NK-92 treated with Interleukin-12 subunit alpha and Interleukin-12 subunit beta, amount 100 ng/mL, for 24 hours (cell line): ENCODE results near the gene NAP1L4.

Experiments used
- DNase-seq: peaks from one replicate; lab custom pipeline; 2025; lab: John Stamatoyannopoulos, UW

The NAP1L4 gene

DNA sequence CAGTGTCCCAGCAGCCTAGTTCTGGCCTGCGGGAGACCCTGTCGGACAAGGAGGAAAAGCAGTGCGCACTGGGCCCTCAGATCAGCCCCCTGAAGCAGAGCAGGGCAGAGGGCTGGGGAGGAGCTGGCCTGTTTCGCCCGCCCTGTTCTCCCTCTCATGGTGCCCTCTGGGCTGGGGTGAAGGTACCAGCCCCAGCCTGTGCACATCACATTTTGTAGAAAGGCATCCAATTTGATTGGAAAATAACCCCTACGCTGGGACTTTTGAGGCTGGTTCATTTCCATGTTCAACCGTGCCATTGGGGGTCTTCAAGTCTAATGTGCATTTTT lies 832 bp upstream of the NAP1L4 start:
- no peak for DNase-seq

DNA sequence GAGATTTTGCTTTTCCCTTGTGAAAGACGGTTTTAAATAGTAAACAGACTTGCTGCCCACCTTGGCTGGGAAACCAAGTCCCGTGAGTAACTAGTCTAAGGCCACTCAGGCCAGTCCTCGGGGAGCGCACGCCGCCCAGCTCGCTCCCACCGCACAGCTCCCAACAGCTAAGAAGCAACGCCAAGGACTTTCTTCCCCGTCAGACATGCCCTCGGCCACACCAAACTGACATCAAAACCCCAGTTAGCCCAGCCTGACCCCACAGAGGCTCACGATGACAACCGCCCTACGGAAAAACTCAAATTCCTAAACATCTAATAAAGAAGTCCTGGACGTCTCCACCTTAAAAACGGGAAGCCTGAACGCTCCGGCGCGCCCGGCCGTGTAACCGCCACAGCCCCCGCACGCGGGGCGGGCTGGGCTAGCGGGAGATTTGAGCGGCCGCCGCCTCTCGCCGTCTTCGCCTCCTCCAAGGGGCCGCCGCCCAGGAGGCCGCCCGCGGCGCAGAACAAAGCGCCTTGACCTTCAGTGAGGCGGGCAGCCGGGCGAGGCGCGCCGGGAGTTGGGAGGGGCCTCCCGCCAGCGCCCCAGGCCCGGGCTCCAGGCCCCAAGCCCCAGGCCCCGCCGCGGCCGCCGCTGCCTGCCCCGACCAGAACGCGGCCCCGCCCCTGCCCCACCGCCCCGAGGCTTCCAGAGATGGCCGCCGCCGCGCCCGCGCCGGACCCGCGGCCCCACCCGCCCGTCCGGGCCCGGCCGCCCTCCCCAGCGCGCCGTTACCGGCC lies 486 bp downstream of the NAP1L4 start:
- no peak for DNase-seq

DNA sequence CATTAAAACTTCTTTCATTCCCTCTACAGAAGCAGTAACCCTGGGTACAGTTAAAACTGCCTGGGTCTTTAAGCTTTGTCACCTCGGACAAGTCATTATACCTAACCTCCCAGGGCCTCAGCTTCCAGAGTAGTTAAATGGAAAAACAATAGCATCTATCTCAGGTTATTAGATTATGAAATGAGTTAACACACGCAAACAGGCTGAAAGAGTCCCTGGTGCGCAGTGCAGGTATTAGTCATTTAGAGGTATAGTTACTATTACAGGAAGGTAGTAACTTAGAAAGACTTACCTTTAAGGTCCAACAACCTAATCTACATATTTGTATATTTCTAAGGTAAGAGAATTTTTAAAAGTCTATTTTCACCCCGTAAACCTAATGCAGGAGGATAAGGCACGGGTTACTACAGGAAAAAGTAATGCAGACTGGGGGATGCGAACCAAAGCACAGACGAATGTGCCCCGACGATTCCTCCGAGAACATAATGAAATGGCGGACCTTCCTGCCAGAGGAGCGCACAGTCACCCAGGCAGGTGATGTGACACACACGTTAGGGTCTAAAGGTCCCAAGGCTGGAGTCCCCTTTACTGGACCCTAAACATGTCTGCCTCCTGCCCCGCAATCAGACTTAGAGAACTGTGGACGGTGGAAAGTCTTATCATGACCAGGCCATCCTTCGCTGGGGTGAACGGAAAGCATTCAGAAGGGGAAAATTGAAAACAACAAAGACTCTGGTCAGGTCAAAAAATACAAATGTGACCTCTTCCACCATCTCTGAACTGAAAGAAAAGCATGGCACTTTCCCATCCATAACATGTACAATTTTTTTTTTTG lies 1.3 kb downstream of the NAP1L4 start:
- DNase-seq: no peak

DNA sequence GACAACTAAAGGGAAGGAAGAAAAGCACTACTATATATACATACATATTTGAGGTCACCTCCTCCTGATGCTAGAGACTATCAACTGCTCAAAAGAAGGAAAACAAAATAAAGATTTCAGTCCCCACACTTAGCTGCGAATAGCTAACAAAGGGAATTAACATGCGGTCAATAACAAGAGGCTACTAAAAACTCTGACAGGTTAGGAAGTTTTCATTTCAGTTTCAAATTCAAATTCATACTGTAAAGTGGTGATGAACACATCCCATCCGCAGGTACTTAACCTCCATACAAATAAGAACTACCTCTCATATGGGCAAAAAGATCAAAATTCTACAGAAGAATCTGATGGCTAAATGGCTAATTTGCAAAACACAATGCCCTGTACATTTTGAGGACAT lies 2.6 kb downstream of the NAP1L4 start:
- no peak for DNase-seq

GRCh38 chr11:2989006-2989405 lies 3.1 kb downstream of the NAP1L4 start:
- DNase-seq: no peak

DNA sequence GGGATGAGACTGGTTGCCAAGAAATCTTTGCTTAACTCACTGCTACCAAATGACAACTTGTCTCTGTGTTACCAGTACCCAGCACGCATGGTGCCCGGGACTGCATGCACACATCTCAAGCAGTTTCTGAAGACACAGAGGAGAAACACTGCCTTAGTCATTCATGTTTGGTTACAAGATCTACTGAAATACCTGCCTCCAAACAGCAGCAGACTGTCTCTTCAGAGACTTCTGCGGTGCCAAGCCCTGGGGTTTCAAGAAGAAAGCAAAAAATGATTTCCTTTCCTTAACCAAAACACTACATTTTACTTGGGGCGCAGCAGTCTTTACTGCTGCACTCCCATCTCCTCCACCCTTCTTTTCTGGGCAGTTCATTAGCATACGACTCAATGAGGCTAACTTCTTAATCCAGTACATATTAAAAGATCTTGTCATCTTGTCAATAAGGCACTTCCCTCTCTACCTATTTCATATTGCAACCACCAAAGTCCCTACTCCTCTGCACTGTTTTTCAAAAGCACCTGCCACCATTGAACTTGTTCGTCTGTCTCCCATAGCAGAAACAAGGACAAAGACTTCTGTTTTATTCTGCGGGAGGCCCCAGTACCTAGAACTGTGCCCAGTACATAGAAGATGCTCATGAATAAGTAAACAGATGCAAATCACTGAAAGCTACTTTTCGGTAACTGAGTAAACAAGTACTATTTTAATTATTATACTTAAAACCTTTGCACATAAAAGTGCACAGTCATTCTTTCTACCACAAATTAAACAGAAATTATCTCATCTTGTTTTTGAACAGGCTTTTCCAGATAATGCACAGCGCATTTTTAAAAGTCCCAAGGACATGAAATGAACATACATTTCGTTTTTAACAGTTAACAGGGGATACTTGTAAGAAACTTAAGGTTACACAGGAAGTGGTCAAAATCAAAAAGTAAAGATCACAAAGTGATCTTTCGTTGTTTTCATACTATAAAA lies 4.0 kb downstream of the NAP1L4 start:
- no peak for DNase-seq

DNA sequence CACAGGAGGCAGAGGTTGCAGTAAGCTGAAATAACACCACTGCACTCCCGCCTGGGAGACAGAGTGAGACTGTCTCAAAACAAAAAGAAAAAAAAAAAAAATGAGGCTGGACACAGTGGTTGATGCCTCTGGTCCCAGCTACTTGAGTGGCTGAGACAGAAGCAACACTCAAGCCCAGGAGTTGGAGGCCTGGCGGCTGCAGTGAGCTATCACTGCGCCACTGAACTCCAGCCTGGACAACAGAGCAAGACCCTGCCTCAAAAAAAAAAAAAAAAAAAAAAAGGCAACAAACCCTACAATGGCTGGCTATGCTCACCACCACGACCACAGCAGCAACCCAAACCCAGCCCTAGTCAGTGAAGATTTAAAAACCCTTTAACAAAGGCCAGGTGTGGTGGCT lies 8.2 kb downstream of the NAP1L4 start:
- no peak for DNase-seq

DNA sequence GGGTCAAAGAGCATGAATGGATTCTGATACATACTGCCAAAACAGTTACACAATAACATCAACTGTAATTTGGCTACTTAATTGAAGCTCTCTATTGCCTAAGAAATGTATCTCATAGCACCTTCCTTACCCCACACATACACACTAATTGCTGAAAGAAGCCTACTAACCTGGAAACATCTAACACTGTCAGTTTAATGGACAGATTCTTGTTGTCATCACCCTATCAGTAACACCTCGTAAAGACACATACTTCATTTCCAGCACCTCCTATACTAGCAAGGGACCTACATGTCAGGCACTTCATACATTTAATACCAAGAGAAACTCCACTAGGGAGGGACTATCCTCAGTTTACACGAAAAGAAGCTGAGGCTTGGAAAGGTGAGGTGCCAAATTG lies 9.9 kb downstream of the NAP1L4 start:
- no peak for DNase-seq

DNA sequence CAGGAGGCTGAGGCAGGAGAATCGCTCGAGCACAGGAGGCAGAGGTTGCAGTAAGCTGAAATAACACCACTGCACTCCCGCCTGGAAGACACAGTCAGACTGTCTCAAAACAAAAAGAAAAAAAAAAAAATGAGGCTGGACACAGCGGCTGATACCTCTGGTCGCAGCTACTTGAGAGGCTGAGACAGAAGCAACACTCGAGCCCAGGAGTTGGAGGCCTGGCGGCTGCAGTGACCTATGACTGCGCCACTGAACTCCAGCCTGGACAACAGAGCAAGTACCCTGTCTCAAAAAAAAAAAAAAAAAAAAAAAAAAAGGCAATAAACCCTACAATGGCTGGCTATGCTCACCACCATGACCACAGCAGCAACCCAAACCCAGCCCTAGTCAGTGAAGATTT lies 11.0 kb downstream of the NAP1L4 start:
- no peak for DNase-seq

DNA sequence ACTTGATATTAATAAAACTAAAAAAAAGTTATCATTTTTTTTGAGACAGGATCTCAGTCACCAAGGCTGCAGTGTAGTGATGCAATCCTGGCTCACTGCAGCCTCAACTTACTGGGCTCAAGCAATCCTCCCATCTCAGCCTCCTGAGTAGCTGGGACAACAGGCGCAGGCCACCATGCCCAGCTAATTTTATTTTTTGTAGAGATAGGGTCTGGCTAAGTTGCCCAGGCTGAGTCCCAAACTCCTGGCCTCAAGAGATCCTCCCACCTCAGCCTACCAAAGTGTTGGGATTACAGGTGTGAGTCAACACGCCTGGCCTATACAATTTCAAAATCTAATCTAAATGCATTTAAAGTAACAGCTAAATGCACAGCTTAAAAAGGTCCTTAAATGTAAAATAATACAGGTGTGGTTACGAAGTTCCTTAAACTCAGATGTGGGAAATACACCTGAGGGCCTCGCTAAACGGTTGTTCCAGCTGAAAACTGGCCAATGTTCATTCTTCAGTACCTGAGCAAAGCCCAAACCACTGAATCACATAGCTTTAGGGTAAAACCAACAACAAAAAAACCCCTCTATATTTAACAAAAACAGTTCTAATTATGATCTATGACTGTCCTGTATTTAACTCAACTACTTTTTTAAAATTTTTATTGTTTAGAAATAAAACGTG lies 11.8 kb downstream of the NAP1L4 start:
- DNase-seq: no peak

DNA sequence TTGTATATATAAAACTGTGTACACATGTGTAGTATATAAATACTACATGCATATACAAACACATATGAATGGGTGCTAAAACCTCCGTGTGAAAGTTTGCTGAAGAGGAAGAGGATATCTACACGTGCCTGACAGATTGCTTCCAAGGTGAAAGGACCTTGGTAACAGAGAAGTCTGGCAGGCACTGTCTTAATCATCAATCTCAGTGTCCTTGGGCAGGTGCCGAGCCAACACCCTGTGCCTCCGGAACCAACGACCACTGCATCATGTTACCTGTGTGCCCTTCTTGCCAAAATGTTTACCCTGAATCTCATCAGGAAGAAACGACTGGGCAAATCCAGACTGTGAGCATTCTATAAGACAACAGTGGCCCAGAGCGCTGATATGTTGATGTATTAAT lies 15.0 kb downstream of the NAP1L4 start:
- no peak for DNase-seq

DNA sequence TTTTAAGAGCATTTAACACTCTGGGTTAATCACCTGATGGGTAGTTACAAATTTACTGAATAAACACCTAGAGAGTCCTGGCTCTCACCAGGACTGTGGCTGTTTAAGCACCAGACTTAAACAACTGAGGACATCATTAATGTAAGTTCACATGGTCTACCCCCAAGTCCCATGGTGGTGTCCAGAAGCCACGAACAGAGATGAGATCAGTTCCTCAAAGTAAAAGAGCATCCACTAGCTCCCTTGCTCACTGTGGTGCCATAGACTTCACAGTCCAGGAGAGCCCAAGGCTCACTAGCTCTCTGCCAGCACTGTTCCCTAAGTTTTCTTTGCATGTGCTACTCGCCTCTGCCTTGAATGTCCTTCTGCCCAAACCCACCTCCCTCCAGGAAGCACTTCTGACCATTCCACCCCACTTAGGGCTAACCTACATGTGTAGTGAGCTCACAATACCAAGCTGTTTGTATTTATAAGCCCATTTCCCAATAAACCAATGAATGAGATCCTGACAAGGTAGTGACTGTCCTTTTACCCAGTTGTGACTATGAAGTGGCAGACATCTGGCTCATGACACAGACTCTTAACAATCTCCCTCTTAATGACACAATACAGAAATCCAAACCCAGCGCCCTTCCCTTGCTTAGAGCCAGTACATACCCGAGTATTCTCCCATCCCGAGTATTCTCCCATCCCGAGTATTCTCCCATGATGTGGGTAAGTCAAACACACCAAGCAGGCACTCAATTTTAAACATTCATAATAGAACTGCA lies 15.7 kb downstream of the NAP1L4 start:
- DNase-seq: no peak

- DNase-seq: no peak
These were observed 16.5 kb downstream of the NAP1L4 start for GRCh38 chr11:2975594-2975993.

- DNase-seq: no peak
These were observed 17.9 kb downstream of the NAP1L4 start for GRCh38 chr11:2974272-2974671.

GRCh38 chr11:2968341-2968900 lies 23.7 kb downstream of the NAP1L4 start:
- DNase-seq: no peak

DNA sequence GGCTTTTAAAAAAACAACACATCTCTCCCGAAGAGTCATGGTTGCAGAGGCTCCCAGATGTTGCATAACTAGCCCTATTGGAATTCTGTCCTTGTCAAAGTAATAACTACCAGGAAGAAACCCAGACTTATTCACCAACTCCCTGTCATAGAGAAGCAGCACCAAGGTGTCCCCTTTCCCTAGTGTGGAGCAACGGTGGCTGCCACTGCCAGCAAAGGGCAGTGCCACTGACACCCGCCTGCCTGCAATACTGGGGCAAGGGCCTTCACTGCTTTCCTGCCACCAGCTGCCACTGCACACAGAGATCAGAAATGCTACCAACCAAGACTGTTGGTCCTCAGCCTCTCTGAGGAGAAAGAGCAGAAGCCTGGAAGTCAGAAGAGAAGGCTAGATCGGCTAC lies 27.3 kb downstream of the NAP1L4 start:
- no peak for DNase-seq

- DNase-seq: no peak
These were observed 28.4 kb downstream of the NAP1L4 start for GRCh38 chr11:2963761-2964160.

DNA sequence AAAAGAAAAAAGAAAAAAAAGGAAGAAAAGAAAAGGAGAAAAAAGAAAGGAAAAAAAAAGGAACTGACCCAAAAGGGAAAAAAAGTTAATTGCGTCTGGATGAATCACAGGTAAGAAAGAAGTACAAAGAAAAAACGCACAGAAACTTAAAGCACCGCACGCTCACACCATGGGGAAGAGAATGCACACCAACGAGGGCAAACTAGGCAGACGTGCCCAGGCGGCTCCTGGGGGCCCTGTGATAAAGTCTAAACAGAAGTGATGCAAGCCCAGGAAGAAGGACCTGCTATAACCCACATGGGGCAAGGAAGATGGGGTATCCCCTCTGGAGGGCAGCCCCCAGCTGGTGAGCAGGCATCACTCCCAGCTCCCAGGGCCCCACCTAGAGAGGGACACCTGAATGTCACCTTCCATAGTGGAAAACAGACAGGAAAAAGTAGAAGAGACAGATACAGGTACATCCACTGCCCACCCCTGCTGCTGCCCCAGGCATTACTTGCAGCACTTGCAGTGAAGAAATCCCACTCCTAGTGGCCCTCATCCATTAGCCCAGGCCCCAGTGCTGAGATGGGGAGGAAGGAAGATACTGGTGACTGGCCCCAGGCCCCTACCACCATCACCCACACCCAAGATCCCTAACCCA lies 28.9 kb downstream of the NAP1L4 start:
- DNase-seq: no peak

DNA sequence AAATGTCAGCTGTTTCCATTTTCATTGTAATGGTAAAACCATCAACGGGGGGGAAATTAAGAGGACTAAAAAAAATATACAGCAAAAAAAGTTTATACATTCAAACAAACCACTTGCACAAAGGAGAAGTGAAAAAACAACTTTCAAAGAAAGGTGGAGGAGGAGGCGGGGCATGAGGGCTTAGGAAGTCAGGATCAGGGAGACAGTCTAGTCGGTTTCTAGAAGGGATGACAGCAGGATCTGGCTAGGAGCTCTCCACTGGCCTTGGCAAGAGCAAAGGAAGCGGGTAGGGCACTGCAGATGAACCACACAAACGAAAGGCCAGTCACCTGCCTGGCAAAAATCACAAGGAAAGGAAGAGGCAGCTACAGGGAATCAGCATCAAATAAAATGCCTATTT lies 31.0 kb downstream of the NAP1L4 start:
- no peak for DNase-seq

DNA sequence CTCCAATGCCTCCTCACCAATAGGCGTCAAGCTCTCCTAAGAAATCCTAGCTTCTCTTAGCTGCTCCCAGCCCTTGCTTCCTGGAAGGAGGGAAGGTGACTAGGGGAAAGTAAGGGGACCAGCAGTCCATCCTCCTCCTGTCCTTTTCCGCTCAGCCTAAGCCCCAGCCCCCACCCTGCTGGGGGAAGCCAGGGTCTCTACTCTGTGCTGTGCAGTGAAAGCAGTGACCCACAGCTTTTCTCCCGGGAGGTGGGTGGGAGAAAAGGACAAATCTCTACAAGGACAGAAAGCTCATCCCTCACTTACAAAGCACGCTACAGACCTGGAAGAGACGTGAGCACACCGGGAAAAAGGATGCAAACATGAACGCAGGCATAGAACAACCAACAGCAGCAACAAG lies 32.0 kb downstream of the NAP1L4 start:
- no peak for DNase-seq
